Right cardiac atrium (tissue), 5 donors: ENCODE data around the gene SYF2. TPM values are rescaled to one million over a fixed set of nuclear protein-coding genes. Genes with fewer than 3 reads are reported as not detected.

Source experiments
- polyA plus RNA-seq: library from polyadenylated mRNA; stranded (reverse); fragments of 200-250 nt; gene quantifications from one replicate; pipeline ENCODE4 v1.2.3, GENCODE V29; 2013
- total RNA-seq, 4 donors: library from RNA; stranded (reverse); fragmentation: NEBNext Ultra II Directional; extraction: Animal tissue kit (Norgen Biotek cat#: 25700); gene quantifications; one replicate each; pipeline ENCODE4 v1.2.1, GENCODE V29; 2021
- donor health status: healthy with polysubstance abuse.
- donor health status: DM: no; HTN: yes; CAD: no.
- donor health status: DM: no; HTN: no; CAD: no.
- donor health status: DM: no; HTN: yes; CAD: no; lungs with severe emphysema.
- donor health status: DM: yes; HTN: yes; CAD: no.

SYF2 gene
- total and polyA plus RNA-seq, 5 donors = 29.7 to 63.2 (median 40.2) TPM

Other genes starting within 250 kb of the SYF2 start
- 10 to 100 TPM; 43.6 to 65.0 (median 54.9) TPM for gene RSRP1, start 15.0 kb upstream of the SYF2 start, total RNA-seq
- 63.6 TPM for gene RSRP1, start 15.0 kb upstream of the SYF2 start, polyA plus RNA-seq
- under 1 TPM in 3 of 4 donors, not detected in 1; 0.18 to 0.37 (median 0.37) TPM for gene RHD, start 40.0 kb upstream of the SYF2 start, total RNA-seq
- gene RHD, start 40.0 kb upstream of the SYF2 start, polyA plus RNA-seq = 0.16 TPM
- 100 to 1,000 TPM in 2 of 4 donors, 10 to 100 TPM in 2; 83.9 to 106 (median 98.6) TPM for gene TMEM50A, start 105.8 kb upstream of the SYF2 start, total RNA-seq
- 120 TPM for gene TMEM50A, start 105.8 kb upstream of the SYF2 start, polyA plus RNA-seq
- under 1 TPM; 0.54 to 0.70 (median 0.59) TPM for gene RHCE, start 188.3 kb upstream of the SYF2 start, total RNA-seq
- gene RHCE, start 188.3 kb upstream of the SYF2 start, polyA plus RNA-seq = 0.43 TPM
- 10 to 100 TPM; 16.1 to 20.2 (median 17.4) TPM for gene MACO1, start 198.4 kb upstream of the SYF2 start, total RNA-seq
- gene MACO1, start 198.4 kb upstream of the SYF2 start, polyA plus RNA-seq = 8.8 TPM